HG03442 (cell line): Measurements from ENCODE around the gene AGPAT4.
"Not testable (repeated sequence)": the region's sequence is repeated elsewhere in the genome, so short reads cannot be mapped to it uniquely, and the experiment has no call there.

ENCODE experiments used
- ATAC-seq: cut with Tn5 transposase; IDR thresholded peaks from one replicate; pipeline ENCODE4 v1.9.1; 2021; ENCODE audit warnings: mild to moderate bottlenecking, moderate library complexity; ENCODE audit not compliant: unreplicated experiment

AGPAT4 gene

DNA sequence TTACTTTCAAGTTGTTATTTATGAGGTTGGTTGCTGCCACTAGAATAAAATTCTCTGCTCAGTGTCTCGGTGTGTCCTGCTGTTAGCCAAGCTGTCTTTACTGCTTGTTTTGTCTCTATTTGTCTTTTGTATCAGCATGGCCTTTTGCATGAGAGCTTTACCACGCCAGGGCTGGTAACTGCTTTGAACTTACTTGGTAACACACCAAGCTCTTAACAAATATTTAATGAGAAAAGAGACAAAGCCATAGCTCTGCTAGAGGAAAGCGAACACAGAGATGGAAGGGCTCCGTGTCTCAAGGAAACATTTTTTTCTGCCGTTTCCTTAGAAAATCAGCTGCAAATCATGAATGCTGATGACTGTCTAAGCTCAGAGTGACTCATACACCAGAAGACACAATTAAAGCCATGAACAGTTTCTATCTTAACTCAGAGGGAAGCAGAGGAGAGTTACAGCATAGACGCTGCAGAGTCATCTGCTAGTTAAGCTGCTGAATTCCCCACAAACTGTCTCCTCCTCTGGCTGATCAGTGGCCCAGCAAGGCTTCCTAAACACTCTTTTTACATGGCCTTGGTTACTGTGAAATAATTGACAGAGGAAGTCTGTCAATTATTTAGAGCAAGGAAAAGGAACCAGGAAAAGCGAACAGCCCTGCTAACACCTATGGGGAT lies 44.8 kb downstream of the AGPAT4 start:
- peak; percentile 38 for ATAC-seq

GRCh38 chr6:161228096-161228495 lies 45.8 kb downstream of the AGPAT4 start:
- no peak for ATAC-seq

GRCh38 chr6:161227004-161227960 lies 46.6 kb downstream of the AGPAT4 start:
- no peak for ATAC-seq

GRCh38 chr6:161226009-161226964 lies 47.6 kb downstream of the AGPAT4 start:
- ATAC-seq = no peak

DNA sequence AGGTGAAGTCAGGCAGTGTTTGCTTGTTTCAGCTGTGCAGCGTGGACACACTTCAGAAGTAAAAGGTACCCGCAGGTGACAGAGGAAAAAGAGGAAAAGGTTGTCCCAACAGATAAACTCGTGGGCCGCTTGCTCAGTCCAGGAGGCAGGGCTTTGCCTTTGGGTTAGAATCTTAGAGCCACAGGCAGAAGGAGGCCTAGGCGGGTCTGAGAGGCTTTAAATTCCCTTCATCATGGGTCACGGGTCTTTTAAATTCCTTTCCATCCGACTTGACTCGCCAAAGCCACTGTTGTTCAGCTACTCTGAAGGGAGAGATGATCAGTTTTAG lies 48.2 kb downstream of the AGPAT4 start:
- ATAC-seq = no peak

DNA sequence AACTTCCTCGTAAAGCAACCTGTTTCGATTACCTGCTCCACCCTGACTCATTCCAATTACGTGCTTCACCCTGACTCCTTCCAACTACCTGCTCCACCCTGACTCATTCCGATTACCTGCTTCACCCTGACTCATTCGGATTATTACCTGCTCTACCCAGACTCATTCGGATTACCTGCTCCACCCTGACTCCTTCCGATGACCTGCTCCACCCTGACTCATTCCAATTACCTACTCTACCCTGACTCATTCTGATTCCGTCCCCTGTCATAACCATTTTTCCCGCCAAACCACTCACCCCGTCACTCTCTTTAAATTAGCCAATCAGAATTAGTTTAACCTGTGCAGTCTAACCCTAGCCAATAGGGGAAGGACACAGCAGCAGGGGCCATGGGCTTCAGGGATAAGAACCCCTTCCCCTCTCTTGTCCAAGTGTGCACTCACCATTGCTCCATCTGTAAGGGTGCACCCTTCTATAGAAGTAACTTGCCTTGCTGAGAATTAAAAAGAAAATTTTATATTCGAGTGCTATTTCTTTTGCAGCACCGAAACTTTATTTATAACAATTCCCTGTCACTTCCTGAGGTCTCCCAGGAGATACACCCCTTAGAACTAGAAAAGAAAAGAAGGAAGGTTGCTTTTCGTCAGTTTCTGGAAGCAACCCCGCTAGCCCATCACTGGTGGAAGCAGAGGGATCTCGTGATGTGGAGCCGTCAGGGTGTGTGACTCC lies 48.7 kb downstream of the AGPAT4 start:
- ATAC-seq = not testable (repeated sequence)

- no peak for ATAC-seq
Observed at GRCh38 chr6:161223646-161224045, 50.2 kb downstream of the AGPAT4 start.

GRCh38 chr6:161222706-161223234 lies 51.1 kb downstream of the AGPAT4 start:
- no peak for ATAC-seq

- ATAC-seq = no peak
Observed at GRCh38 chr6:161220346-161220745, 53.5 kb downstream of the AGPAT4 start.

GRCh38 chr6:161219680-161220079 lies 54.2 kb downstream of the AGPAT4 start:
- ATAC-seq = no peak

DNA sequence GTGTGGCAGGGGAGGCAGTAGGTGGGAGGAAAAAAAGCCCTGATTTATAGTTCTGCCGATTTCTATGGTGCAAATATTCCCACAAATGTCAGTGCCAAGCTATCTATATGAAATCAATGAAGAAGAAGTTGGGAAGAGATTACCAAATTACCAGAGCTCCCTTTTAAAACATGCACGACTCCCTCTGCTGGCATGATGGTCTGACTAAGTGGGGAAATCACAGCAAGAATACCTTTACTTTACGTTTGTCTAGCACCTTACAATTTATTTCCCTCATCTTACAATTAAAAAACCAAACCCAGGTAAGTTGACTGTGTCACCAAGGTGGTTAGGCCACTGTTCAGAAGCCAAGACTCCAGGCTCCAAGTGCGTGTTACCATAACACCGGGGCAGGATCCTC lies 55.6 kb downstream of the AGPAT4 start:
- ATAC-seq = no peak

DNA sequence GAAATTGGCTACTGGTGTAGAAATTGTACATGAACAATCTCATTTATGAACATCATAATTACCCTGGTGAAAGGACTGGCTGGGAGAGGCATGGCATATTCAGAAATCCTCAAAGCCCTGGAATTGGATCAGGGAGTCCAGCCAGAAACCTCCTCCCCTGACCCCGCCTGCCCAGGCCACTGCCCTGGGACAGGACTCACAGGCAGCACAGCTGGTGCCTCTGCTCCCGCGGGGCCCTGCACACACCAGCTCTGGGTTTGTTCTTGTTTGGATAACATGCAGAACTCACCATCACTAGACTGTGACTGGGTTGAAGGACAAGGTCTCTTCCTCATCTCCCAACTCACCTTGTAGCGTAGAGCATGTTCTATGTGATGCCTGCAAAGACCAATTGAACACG lies 56.2 kb downstream of the AGPAT4 start:
- ATAC-seq = no peak

GRCh38 chr6:161216616-161217205 lies 57.1 kb downstream of the AGPAT4 start:
- no peak for ATAC-seq

DNA sequence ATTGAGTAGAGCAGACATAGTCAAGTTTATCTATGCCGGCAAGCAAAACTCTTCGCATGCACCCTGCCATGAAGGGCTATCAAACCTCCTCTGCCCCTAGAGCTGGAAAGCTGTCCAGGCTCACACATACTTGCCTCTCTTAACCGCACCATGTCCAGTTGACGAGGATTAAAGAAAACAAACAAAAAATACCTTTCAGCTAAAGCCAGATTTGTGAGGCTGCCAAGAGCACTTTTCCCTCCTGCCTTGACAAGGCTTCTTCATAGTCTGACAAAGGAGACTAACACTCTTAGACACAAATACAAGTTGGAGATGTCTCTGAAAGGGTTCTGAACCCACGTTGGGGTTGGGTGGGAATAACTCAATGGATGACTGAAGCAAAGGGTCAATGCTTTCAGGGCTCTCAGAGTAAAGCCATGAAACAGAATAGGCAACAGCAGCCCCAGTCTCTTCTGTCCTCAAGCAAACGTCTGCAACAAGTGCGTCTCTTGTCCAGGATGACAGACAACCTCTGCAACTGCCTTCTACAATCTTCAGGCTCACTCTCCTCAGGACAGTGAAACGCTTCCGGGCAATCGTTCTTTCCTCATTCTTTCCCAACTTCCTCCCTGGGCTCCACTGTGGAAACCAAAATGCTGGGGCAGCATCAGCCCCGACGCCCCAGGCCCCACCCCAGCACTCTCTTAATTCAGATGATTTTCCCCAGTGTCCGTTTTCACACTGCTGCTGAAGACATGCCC lies 57.8 kb downstream of the AGPAT4 start:
- ATAC-seq = no peak

DNA sequence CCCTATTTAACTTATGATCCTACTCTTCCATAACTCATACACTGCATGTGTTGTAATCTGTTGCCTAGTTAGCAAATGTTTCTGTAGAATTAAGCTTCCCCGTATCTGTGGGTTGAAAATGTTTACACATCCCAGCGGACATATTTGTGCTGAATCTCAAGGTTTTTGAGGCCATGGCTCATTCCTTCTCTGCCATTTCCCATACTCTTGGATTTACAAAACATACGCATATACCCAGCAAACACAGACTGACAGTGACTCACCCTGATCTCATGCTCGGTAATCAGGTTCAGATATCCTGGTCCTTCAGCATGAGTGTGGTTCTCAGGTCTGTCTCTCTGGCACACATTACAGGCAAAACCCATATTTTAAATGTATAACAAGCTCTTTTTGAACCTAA lies 58.7 kb downstream of the AGPAT4 start:
- no peak for ATAC-seq

GRCh38 chr6:161214722-161215121 lies 59.1 kb downstream of the AGPAT4 start:
- ATAC-seq = no peak

- ATAC-seq = no peak
Observed at GRCh38 chr6:161212902-161213301, 61.0 kb downstream of the AGPAT4 start.

DNA sequence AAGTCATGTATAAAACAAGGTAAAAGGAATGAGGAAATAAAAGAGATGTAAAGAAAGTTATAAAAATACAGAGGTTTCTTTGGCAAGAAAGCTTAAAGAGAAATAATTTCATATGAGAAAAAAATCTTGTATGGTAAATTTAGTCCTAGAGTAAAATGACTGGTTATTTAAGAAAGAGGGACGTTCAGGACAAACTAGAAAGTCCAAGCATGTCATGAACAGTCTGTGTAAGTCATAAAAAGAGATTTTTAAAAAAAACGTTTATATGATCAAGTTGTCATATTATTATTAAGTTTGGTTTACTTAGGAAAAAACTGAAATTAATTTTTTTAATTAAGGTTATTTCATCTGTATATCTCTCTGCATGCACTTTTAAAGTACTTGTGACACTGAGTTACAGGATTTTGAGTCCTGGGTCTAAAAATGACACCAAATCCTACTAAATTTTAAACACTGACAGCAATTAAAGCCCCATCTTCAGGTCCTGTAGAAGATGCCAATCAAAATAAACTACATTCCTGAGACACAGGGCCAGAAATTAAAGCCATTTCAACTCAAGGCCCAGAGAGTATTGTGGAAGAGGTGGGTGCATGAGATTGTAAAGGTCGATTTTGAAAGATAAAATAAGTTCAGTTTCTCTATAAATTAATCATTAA lies 62.4 kb downstream of the AGPAT4 start:
- ATAC-seq = no peak

GRCh38 chr6:161210857-161211256 lies 63.0 kb downstream of the AGPAT4 start:
- ATAC-seq = no peak
